H1 (cell line): ENCODE data around the gene GPRC5D. TPM values are rescaled to one million over a fixed set of nuclear protein-coding genes. Genes with fewer than 3 reads are reported as not detected.

ENCODE experiments used
- CTCF ChIA-PET: fragments of 300-600 bp; sonication (Branson Sonifier 250); formaldehyde crosslinking; loops from one replicate; lab custom pipeline; 2021; ENCODE audit not compliant: partially characterized antibody; lab: Charles Lee
- POLR2A ChIA-PET: fragments of 300-600 bp; sonication (Branson Sonifier 250); formaldehyde crosslinking; loops from one replicate; lab custom pipeline; 2021; ENCODE audit warnings: inconsistent platforms; ENCODE audit not compliant: partially characterized antibody; lab: Charles Lee
- DNase-seq, 2 experiments: peaks; one replicate each; pipeline versions ENCODE4 v3.0.0 to v3.0.0-alpha.2; 2010 to 2022; ENCODE audit warnings: low spot score in 2 of 2, low read depth in 1 of 2, mixed read lengths in 1 of 2
- FAIRE-seq: peaks from 2 replicates; lab custom pipeline; 2011; peaks lifted over from hg19 to GRCh38; lab: Jason Lieb, UNC
- H2AFZ ChIP-seq: 2 replicates; pipeline ENCODE4 v1.8.1; 2012; ENCODE audit warnings: low read length, inconsistent platforms
- H2AK5ac ChIP-seq: 2 replicates; pipeline ENCODE4 v1.6.1; 2013; ENCODE audit warnings: low read depth, low read length
- H2BK120ac ChIP-seq: replicated peaks from 2 replicates; pipeline ENCODE3; 2013; ENCODE audit warnings: low read depth, low read length, inconsistent platforms
- H2BK12ac ChIP-seq: 2 replicates; pipeline ENCODE4 v1.6.1; 2013; ENCODE audit warnings: low read depth, low read length
- H2BK15ac ChIP-seq: 2 replicates; pipeline ENCODE4 v1.6.1; 2013; ENCODE audit warnings: low read length
- H2BK20ac ChIP-seq: 2 replicates; pipeline ENCODE4 v1.6.1; 2013; ENCODE audit warnings: low read length
- H2BK5ac ChIP-seq: 2 replicates; pipeline ENCODE4 v1.6.1; 2013; ENCODE audit warnings: low read depth, low read length
- H3K14ac ChIP-seq: 2 replicates; pipeline ENCODE4 v1.6.1; 2013; ENCODE audit warnings: inconsistent platforms; ENCODE audit not compliant: insufficient read length
- H3K18ac ChIP-seq: 2 replicates; pipeline ENCODE4 v1.6.1; 2013; ENCODE audit warnings: low read length; ENCODE audit errors: extremely low read depth
- H3K23ac ChIP-seq: 2 replicates; pipeline ENCODE4 v1.6.1; 2013; ENCODE audit warnings: inconsistent platforms; ENCODE audit not compliant: insufficient read length
- H3K23me2 ChIP-seq: 2 replicates; pipeline ENCODE4 v1.6.1; 2013; ENCODE audit warnings: low read depth, low read length
- H3K27ac ChIP-seq: 2 replicates; pipeline ENCODE4 v1.6.1; 2011; ENCODE audit warnings: low read depth, low read length, inconsistent platforms
- H3K27me3 ChIP-seq, 4 experiments: replicated peaks in 1 of 4; 1 replicate in 1 of 4; 2 replicates in 3 of 4; pipeline versions ENCODE4 v1.6.1 to v1.8.1; 2011 to 2013; ENCODE audit warnings: low read length in 3 of 4, mild to moderate bottlenecking in 3 of 4, inconsistent platforms in 2 of 4, mixed read lengths in 2 of 4, moderate library complexity in 1 of 4; ENCODE audit not compliant: control insufficient read depth in 3 of 4, insufficient read depth in 3 of 4; ENCODE audit errors: extremely low read depth in 1 of 4
- H3K36me3 ChIP-seq, 4 experiments: 2 replicates each; pipeline versions ENCODE4 v1.6.1 to v1.8.1; 2011 to 2013; ENCODE audit warnings: mild to moderate bottlenecking in 4 of 4, low read length in 3 of 4, moderate library complexity in 2 of 4, control low read depth in 1 of 4, inconsistent platforms in 1 of 4; ENCODE audit not compliant: insufficient read depth in 4 of 4, control insufficient read depth in 2 of 4
- H3K4ac ChIP-seq: replicated peaks from 2 replicates; pipeline ENCODE3; 2013; ENCODE audit warnings: low read length, low read depth, mixed read lengths, inconsistent platforms; ENCODE audit not compliant: insufficient read length
- H3K4me1 ChIP-seq, 4 experiments: replicated peaks in 1 of 4; 1 replicate in 1 of 4; 2 replicates in 3 of 4; pipeline versions ENCODE4 v1.6.1 to v1.8.1; 2011 to 2013; ENCODE audit warnings: low read length in 3 of 4, inconsistent platforms in 2 of 4, mixed read lengths in 1 of 4; ENCODE audit not compliant: insufficient read depth in 4 of 4, control insufficient read depth in 3 of 4
- H3K4me2 ChIP-seq, 2 experiments: 2 replicates each; pipeline versions ENCODE4 v1.6.1 to v1.8.1; 2011 to 2013; ENCODE audit warnings: low read depth in 2 of 2, low read length in 2 of 2, control low read depth in 1 of 2, inconsistent platforms in 1 of 2, mild to moderate bottlenecking in 1 of 2; ENCODE audit not compliant: insufficient read depth in 1 of 2
- H3K4me3 ChIP-seq, 4 experiments: fragments of 200-600, 300-600 bp in 1 of 4; sonication (generic), shearing (Covaris generic), sonication (Bioruptor Twin) in 1 of 4; 2 replicates each; pipeline versions ENCODE4 v1.5.1 to v1.8.1; 2011 to 2016; ENCODE audit warnings: low read length in 4 of 4, low read depth in 3 of 4, control low read depth in 2 of 4, inconsistent platforms in 2 of 4, mild to moderate bottlenecking in 2 of 4, mixed read lengths in 1 of 4, moderate library complexity in 1 of 4; ENCODE audit not compliant: insufficient read depth in 2 of 4; ENCODE audit errors: extremely low read depth in 1 of 4
- H3K56ac ChIP-seq: replicated peaks from 2 replicates; pipeline ENCODE3; 2013; ENCODE audit warnings: low read depth, mild to moderate bottlenecking, mixed read lengths, low read length, inconsistent platforms; ENCODE audit not compliant: insufficient read length
- H3K79me1 ChIP-seq: 2 replicates; pipeline ENCODE4 v1.6.1; 2013; ENCODE audit warnings: low read depth, low read length, control low read depth
- H3K79me2 ChIP-seq, 2 experiments: 2 replicates each; pipeline versions ENCODE4 v1.6.1 to v1.8.1; 2012 to 2013; ENCODE audit warnings: low read length in 2 of 2, mild to moderate bottlenecking in 2 of 2, inconsistent platforms in 1 of 2; ENCODE audit not compliant: insufficient read depth in 2 of 2, control insufficient read depth in 1 of 2
- H3K9ac ChIP-seq, 4 experiments: replicated peaks in 1 of 4; 1 replicate in 1 of 4; 2 replicates in 3 of 4; pipeline versions ENCODE4 v1.6.1 to v1.8.1; 2011 to 2013; ENCODE audit warnings: low read depth in 3 of 4, low read length in 3 of 4, control low read depth in 2 of 4, mild to moderate bottlenecking in 2 of 4, moderate library complexity in 2 of 4, inconsistent platforms in 1 of 4; ENCODE audit errors: extremely low read depth in 1 of 4
- H3K9me3 ChIP-seq, 2 experiments: 2 replicates each; pipeline versions ENCODE4 v1.6.1 to v1.8.1; 2012 to 2013; ENCODE audit warnings: mild to moderate bottlenecking in 2 of 2, moderate library complexity in 2 of 2, control low read depth in 1 of 2, inconsistent platforms in 1 of 2, low read depth in 1 of 2, low read length in 1 of 2, mixed read lengths in 1 of 2; ENCODE audit not compliant: insufficient read depth in 2 of 2
- H4K20me1 ChIP-seq, 2 experiments: replicated peaks in 1 of 2; 2 replicates each; pipeline versions ENCODE3 to v1.8.1; 2011 to 2013; ENCODE audit warnings: inconsistent platforms in 2 of 2, low read length in 2 of 2, mild to moderate bottlenecking in 1 of 2; ENCODE audit not compliant: insufficient read depth in 2 of 2, control insufficient read depth in 1 of 2
- H4K5ac ChIP-seq: 2 replicates; pipeline ENCODE4 v1.6.1; 2013; ENCODE audit warnings: low read length, low read depth, mixed read lengths, inconsistent platforms; ENCODE audit not compliant: insufficient read length
- H4K8ac ChIP-seq: 2 replicates; pipeline ENCODE4 v1.8.0; 2013; ENCODE audit warnings: mild to moderate bottlenecking, moderate library complexity, low read length, inconsistent platforms; ENCODE audit not compliant: insufficient read depth; ENCODE audit errors: extremely low read depth
- H4K91ac ChIP-seq: replicated peaks from 2 replicates; pipeline ENCODE3; 2013; ENCODE audit warnings: low read length, mixed read lengths, inconsistent platforms; ENCODE audit not compliant: insufficient read length
- ASH2L ChIP-seq: fragments of 200-600, 300-600 bp; sonication (generic); IDR thresholded peaks from one replicate; pipeline ENCODE4 v1.7.1; 2017; ENCODE audit warnings: low read length
- BACH1 ChIP-seq: IDR thresholded peaks from 2 replicates; pipeline ENCODE4 v1.6.1; 2012; ENCODE audit warnings: low read length, improper control_type of control experiment
- CTBP2 ChIP-seq: IDR thresholded peaks from 2 replicates; pipeline ENCODE4 v1.7.0; 2011; ENCODE audit warnings: borderline replicate concordance, mild to moderate bottlenecking, moderate library complexity, mixed read lengths, low read length; ENCODE audit not compliant: insufficient read depth, insufficient read length
- EP300 ChIP-seq, 2 experiments: IDR thresholded peaks; 1 replicate in 1 of 2; 2 replicates in 1 of 2; pipeline ENCODE4 v1.6.1; 2011 to 2012; ENCODE audit warnings: low read depth in 2 of 2, low read length in 2 of 2, mild to moderate bottlenecking in 2 of 2, borderline replicate concordance in 1 of 2, inconsistent platforms in 1 of 2, moderate library complexity in 1 of 2
- GTF2F1 ChIP-seq: IDR thresholded peaks from 2 replicates; pipeline ENCODE4 v1.6.1; 2012; ENCODE audit warnings: low read depth, low read length, improper control_type of control experiment, borderline replicate concordance
- JUND ChIP-seq: IDR thresholded peaks from 2 replicates; pipeline ENCODE4 v1.6.1; 2011; ENCODE audit warnings: mild to moderate bottlenecking, improper control_type of control experiment, low read length
- MAFK ChIP-seq: IDR thresholded peaks from 2 replicates; pipeline ENCODE4 v1.6.1; 2012; ENCODE audit warnings: low read depth, mild to moderate bottlenecking, improper control_type of control experiment, low read length
- POLR2AphosphoS5 ChIP-seq: IDR thresholded peaks from 2 replicates; pipeline ENCODE4 v1.6.1; 2011; ENCODE audit warnings: low read depth, low read length
- SIN3A ChIP-seq, 2 experiments: IDR thresholded peaks in 1 of 2; conservative IDR thresholded peaks in 1 of 2; 2 replicates each; pipeline ENCODE4 v1.6.1; 2011 to 2012; ENCODE audit warnings: low read length in 2 of 2, improper control_type of control experiment in 1 of 2, low read depth in 1 of 2, mild to moderate bottlenecking in 1 of 2
- SIRT6 ChIP-seq: IDR thresholded peaks from one replicate; pipeline ENCODE4 v1.7.1; 2012; ENCODE audit warnings: low read length, inconsistent platforms
- SP1 ChIP-seq: IDR thresholded peaks from 2 replicates; pipeline ENCODE4 v1.6.1; 2011; ENCODE audit warnings: low read depth, low read length
- SP4 ChIP-seq: IDR thresholded peaks from 2 replicates; pipeline ENCODE4 v1.6.1; 2012; ENCODE audit warnings: low read length, inconsistent platforms
- SUZ12 ChIP-seq: fragments of 200-600 bp; sonication (generic); IDR thresholded peaks from 2 replicates; pipeline ENCODE4 v1.6.1; 2012; ENCODE audit warnings: mild to moderate bottlenecking, inconsistent platforms, low read length, moderate library complexity, mixed read lengths
- TAF1 ChIP-seq: IDR thresholded peaks from 2 replicates; pipeline ENCODE4 v1.6.1; 2011; ENCODE audit warnings: mild to moderate bottlenecking, low read depth, low read length
- TEAD4 ChIP-seq: IDR thresholded peaks from 2 replicates; pipeline ENCODE4 v1.6.1; 2012; ENCODE audit warnings: low read depth, low read length, inconsistent platforms, mixed read lengths
- WGBS, 2 experiments: shearing (Covaris generic) in 1 of 2; methylation state at CpG; one replicate each; pipeline versions ENCODE4 v1.1.6 to v1.1.7; 2013 to 2015; ENCODE audit warnings: low lambda C conversion rate in 2 of 2, mixed read lengths in 2 of 2, inconsistent platforms in 1 of 2, low coverage in 1 of 2, missing lambda C conversion rate in 1 of 2; ENCODE audit not compliant: insufficient replicate concordance in 2 of 2, insufficient coverage in 1 of 2, insufficient read length in 1 of 2; ENCODE audit errors: extremely low coverage in 1 of 2, missing lambda C conversion rate in 1 of 2; 5-methylcytosine and 5-hydroxymethylcytosine counted together
- polyA plus RNA-seq, 7 experiments: library from polyadenylated mRNA; depleted of rRNA in 3 of 7; stranded (reverse) in 5 of 7; unstranded in 2 of 7; fragments of >200 nt in 5 of 7; fragments of 200-250 nt in 2 of 7; gene quantifications; 1 replicate in 5 of 7; 2 replicates in 1 of 7; 4 replicates in 1 of 7; pipeline versions ENCODE4 v1.2.1 to v1.2.3, GENCODE V29; 2011 to 2013; ENCODE audit warnings: missing spikeins in 2 of 7, mixed read lengths in 2 of 7
- total RNA-seq: library from RNA; stranded (reverse); fragmentation: NEBNext Ultra II Directional; extraction: Animal tissue kit (Norgen Biotek cat#: 25700); gene quantifications from 2 replicates; pipeline ENCODE4 v1.2.1, GENCODE V29; 2021

The GPRC5D gene
- total and polyA plus RNA-seq, 2 of the 8 experiments (the other 6 are each of a cell fraction or from before 2014, with no cell fraction given) = 0.45 TPM; not detected in 1

DNA sequence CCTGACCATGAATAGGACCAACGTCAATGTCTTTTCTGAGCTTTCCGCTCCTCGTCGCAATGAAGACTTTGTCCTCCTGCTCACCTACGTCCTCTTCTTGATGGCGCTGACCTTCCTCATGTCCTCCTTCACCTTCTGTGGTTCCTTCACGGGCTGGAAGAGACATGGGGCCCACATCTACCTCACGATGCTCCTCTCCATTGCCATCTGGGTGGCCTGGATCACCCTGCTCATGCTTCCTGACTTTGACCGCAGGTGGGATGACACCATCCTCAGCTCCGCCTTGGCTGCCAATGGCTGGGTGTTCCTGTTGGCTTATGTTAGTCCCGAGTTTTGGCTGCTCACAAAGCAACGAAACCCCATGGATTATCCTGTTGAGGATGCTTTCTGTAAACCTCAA is 43.3 kb downstream of the GPRC5D start:
- Histone ChIP-seq H3K27ac (no peak overlapping the region), H4K20me1 (no peaks in the 10 kb centered on the region), H3K23me2 (no peaks in the 10 kb centered on the region), H2BK120ac (no peak overlapping the region), H2BK12ac (no peak overlapping the region), H4K8ac (no peak overlapping the region), H3K4me2 (no peak overlapping the region), H3K4ac (no peak overlapping the region), H2AFZ (no peak overlapping the region), H3K9me3 (no peaks in the 10 kb centered on the region), H4K91ac (no peak overlapping the region), H2BK20ac (no peak overlapping the region), H3K9ac (no peak overlapping the region), H3K36me3 (no peaks in the 10 kb centered on the region), H3K4me1 (no peaks in the 10 kb centered on the region), H2BK5ac (no peak overlapping the region), H2AK5ac (no peak overlapping the region), H3K79me2 (no peaks in the 10 kb centered on the region), H3K18ac (no peak overlapping the region), H3K4me3 (no peak overlapping the region), H3K23ac (no peak overlapping the region), H3K56ac (no peak overlapping the region), H3K27me3 (no peaks in the 10 kb centered on the region), H3K14ac (no peak overlapping the region), H4K5ac (no peak overlapping the region), H3K79me1 (no peaks in the 10 kb centered on the region), H2BK15ac (no peak overlapping the region)
- DNase-seq (no peak), FAIRE-seq (no peak)
- 89% methylated on average over 12 of the region's 12 CpGs; no CpG with 5 or more reads in 1 of the 2 experiments for WGBS, 2 experiments
- POLR2A ChIA-PET = no interaction called here
- CTCF ChIA-PET = interaction anchor here (0.6 to 3.8 kb wide), 12 partner anchors 7 to 318 kb away, joined by 3 to 14 read pairs (median 5); partner anchors contain the start of genes EMP1 and GPRC5A
- no peak for TF ChIP-seq POLR2AphosphoS5
- no peak for TF ChIP-seq SIN3A (conservative IDR thresholded peaks at IDR 0.05 in 1 of 2, IDR thresholded peaks at IDR 0.05 in 1 of 2; ENCODE audit: low read depth in 1 of 2, low read length in 2 of 2)
- no peak for TF ChIP-seq EP300 (IDR thresholded peaks at IDR 0.05; ENCODE audit: borderline replicate concordance in 1 of 2, low read depth in 2 of 2, low read length in 2 of 2)
- TF ChIP-seq MAFK = no peak
- no peak for TF ChIP-seq CTBP2
- TF ChIP-seq ASH2L = no peak
- no peak for TF ChIP-seq SIRT6
- no peak for TF ChIP-seq TEAD4
- no peak for TF ChIP-seq SUZ12
- TF ChIP-seq GTF2F1 = no peak
- no peak for TF ChIP-seq SP1
- TF ChIP-seq TAF1 = no peak
- TF ChIP-seq SP4 = no peak
- TF ChIP-seq JUND = no peak
- no peak for TF ChIP-seq BACH1
